NAMALWA (cell line): ENCODE data around the gene S100B.

Source experiments
- DNase-seq: peaks from one replicate; pipeline ENCODE4 v3.0.0-alpha.2; 2015; ENCODE audit warnings: low spot score

S100B gene

GRCh38 chr21:46560568-46561444 is 44.1 kb downstream of the S100B start:
- peak; percentile 7 for DNase-seq

- peak; percentile 48 for DNase-seq
Measured at GRCh38 chr21:46559291-46559983, 45.4 kb downstream of the S100B start.

- DNase-seq, result no peak
Measured at GRCh38 chr21:46557919-46558392, 46.9 kb downstream of the S100B start.

- DNase-seq, result no peak
Measured at GRCh38 chr21:46557469-46557868, 47.4 kb downstream of the S100B start.

GRCh38 chr21:46556802-46557201 is 48.1 kb downstream of the S100B start:
- DNase-seq, result no peak

GRCh38 chr21:46555678-46556077 is 49.2 kb downstream of the S100B start:
- no peak for DNase-seq

- no peak for DNase-seq
Measured at GRCh38 chr21:46555225-46555617, 49.7 kb downstream of the S100B start.

GRCh38 chr21:46554431-46555224 is 50.3 kb downstream of the S100B start:
- no peak for DNase-seq

GRCh38 chr21:46553993-46554392 is 50.9 kb downstream of the S100B start:
- no peak for DNase-seq

- DNase-seq, result no peak
Measured at GRCh38 chr21:46552865-46553379, 52.0 kb downstream of the S100B start.

GRCh38 chr21:46552274-46552673 is 52.6 kb downstream of the S100B start:
- DNase-seq, result no peak

GRCh38 chr21:46551636-46552241 is 53.1 kb downstream of the S100B start:
- DNase-seq, result no peak

- DNase-seq, result no peak
Measured at GRCh38 chr21:46550116-46550941, 54.6 kb downstream of the S100B start.

- DNase-seq, result no peak
Measured at GRCh38 chr21:46549650-46550049, 55.2 kb downstream of the S100B start.
